HG03342 (cell line): ENCODE results near the gene CADM1.

Source experiments
- ATAC-seq: cut with Tn5 transposase; IDR thresholded peaks from one replicate; pipeline ENCODE4 v1.9.1; 2021; ENCODE audit warnings: mild to moderate bottlenecking, moderate library complexity; ENCODE audit not compliant: unreplicated experiment

CADM1 gene

DNA sequence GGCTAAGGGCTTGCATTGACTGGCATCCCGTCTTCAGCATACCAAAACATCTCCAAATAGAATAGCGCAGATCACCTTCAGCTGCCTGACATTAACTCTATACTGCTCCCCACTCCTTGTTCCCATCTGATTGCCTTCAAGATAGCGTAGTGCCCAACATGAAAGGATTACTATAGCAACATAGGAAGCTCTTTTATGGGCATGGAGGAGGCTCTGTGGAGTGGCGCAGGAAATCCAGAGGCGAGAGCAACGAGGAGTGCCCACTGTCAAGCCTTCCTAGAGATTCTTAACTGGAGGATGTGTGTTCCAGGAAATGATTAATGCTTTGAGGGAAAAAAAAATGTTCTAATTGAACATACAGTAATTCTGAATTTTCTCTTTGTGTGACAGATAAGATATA lies 213.3 kb downstream of the CADM1 start:
- no peak for ATAC-seq

DNA sequence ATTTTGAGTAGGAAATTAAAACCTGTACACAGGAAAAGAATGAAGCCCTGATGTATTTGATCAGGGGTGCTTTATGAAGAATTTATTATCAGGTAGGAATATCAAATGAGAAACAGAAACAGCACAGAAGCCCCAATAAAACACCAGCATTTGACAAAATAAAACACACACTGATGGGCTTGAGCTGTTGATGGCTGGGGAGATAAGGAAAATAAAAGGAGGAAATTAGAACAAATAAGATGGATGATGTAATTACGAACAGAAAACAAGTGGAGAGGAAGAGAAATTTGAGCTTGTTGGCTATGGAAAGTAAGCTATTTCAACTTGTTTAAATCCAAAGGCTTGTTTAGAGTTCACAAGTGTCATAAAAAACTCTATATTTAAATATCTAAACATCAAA lies 213.7 kb downstream of the CADM1 start:
- ATAC-seq: no peak

DNA sequence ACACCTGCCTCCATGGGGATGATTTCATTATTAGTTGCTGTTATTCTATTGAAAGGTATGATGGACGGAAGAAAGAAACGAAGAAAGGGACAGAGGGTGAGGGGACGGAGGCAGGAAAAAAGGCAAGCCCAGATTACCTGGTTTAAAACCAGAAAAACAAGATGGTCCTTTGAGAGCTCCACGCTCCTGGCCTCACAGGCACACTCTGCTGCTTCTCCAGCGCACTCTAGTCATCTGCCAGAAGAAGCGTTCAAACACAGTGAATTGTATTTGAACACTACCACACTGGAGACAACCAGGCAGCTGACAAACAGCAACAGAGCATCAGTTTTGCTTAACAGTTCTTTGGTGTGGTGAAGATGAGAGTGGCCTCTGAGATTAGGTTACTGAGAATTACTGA lies 216.9 kb downstream of the CADM1 start:
- ATAC-seq: no peak

DNA sequence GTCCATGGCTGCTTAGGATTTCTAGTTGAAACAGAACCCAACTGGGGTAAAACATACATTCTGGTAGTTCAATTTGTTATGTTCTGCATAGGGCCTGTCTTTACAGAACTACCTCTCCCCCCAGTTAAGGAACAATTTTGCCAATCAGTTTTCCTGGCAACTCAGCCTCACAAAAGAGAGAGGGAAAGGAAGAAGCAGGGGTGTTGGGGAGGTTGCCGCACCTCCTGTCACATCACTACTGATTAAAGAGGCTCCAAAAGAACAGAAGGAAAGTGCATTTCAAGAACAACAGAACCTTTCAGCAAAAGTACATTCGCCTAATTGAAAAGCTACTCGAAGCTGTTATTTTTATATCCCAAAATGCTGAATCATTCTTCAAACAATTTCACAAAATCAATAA lies 217.6 kb downstream of the CADM1 start:
- no peak for ATAC-seq

DNA sequence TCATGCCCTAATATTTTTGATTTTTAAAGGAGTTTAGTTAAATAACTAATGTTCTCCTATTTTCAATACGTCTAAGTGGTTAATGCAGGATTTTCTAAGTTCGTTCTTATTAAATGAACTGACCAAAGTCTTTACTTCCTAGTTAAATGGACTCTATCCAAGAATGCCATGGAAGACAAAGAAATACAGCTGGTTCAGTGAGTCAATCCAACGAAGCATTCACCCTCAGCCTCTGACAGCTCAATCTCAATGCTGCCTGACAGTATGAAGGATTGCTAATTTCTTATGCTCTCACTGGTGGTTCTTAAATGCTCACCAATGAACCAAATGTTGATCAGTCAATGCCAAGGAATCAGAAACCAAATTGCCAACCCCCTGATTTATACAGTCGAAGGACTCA lies 219.4 kb downstream of the CADM1 start:
- ATAC-seq: no peak

DNA sequence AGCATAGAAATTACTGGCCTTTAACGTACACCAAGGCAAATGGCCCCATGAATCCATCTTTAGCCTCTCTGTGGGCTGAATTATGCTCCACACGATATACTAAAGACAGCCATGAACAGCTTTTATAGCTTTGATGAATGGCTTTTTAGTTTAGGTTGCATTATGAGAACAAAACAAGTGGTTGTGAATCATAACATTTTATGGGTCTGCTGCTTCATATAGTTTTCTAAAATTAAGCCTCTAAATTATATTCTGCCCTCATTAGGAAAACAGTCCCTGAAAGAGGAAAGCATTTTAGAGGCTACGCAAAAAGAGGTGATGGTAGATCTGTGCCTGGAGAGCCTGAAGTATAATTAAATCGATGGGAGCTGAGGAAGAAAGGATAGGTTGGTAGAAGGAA lies 221.3 kb downstream of the CADM1 start:
- ATAC-seq: no peak

DNA sequence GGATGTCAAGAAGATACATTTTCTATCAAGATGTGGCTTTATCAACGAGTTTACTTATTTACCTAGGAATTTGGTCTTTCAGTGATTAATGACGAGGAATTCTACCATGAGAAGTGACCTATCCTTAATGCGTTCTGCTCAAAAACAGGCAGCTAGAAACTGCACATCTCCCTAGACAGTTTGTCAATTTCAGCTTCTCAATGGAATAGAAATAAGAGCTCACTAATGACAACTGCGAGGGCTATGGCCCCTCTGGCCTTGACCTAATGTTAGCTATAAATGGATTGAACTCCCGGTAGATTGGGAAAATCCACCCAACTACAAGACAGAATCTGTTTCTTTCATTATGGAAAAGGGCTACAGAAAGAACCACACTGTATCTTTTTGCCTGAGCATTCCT lies 223.4 kb downstream of the CADM1 start:
- no peak for ATAC-seq

DNA sequence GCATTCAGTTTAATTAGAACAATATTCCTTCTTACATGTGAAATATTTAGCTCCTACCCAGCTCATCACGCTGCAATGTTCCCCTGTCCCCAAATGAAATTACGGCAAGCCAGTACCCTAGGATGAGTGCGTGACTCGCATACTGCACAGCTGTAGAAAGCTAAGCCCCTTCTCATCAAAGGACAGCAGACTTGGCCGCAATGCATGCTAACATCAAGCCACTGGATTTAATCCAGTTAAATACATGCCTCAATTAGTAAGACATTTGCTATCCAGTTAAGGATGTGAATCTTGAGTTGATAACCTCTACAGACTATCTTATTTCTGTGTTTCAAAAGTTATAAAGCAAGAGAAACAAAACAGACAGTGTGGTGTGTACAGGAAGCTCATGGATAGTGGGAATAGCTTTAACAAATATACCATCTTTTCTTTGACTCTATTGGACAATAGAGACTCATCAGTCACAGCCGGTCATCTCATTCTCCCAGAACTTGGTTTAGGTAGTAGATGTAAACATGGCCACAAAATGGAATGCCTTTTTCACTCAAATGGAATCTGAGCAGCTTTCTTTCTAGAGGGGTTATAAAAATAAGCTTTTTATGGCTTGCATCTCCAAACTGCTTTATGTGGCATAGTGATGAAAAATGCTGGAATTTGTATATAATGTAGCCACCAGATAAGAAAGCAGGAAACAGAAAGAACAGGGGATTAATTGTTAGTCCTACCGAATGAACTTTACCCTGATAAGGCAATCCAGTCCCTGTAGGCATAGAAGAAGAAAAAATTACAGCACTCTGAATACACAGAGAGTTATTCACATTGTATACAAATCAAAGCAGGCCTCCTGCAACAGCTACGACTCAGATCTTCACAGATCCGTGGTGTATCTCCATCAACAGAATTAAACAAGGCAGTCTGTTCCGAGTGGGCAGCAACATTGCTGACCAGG lies 224.1 kb downstream of the CADM1 start:
- ATAC-seq: no peak

DNA sequence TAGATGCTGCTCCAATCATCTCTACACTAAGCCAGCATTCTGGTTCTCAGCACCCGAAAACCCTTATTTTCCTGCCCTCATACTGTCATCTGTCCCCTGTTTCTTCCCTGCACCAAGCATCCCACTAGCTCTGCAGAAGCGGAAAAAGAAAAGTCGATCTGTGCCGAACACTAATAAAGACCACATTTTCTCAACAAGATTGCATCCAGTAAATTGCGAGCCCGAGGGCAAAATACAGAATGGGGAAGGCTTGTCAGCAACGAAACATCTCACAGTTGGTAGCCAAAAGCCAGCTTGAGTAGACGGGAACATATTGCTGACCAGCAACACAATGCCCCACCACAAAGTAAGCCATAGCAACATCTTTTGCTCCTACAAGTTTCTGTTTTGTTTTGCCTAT lies 227.4 kb downstream of the CADM1 start:
- no peak for ATAC-seq

DNA sequence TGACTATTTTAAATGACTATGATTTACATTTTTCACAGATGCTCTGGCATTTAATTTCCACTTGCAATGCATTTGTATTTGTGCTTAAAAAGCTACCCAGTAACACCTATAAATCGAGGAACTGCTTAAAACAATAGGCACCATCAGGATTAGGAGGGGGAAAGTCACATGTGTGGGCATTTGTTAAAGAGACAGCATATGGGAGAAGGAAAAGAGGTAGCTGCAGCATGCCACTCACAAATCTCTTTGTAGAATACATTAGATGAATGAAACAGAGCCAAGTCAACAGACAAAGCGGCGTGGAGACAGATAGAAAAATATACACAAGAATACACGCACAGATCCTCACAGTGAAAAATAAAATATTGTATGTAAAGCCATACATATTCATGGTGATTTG lies 228.0 kb downstream of the CADM1 start:
- no peak for ATAC-seq

DNA sequence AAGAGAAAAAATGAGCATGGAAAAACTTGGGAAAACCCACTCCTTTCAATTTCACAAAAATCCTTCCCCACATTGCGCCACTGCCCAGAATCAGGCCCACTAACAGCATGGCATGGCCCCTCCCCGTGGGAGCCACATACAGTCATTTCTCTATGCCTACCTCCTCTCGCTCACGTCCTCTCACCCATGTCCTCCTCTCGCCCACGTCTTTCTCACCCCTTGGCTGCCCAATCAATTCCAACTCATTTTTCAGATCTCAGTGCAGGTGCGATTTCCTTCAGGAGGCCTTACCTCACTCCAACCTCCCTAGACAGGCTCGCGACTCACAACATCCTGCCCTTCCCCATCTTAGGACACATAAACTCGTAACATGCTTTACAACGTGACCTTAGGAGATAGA lies 229.2 kb downstream of the CADM1 start:
- ATAC-seq: no peak

DNA sequence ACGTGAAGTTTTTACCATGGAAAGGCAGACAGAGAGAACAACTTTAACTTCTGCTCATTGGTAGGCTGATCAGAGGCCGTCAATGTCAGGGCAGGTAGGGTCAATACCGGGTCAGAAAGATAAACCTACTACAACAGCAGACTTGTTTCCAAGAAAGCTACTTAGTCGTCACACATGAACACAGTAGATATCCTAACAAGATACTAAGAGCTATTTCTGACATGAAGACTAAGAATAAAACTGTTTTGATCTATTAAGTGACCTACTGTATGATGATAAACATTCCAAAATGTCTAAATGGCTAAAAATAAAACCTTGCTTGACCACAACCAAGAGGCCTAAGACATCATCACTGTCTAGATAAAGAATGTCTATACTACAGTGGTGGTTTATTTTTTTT lies 231.3 kb downstream of the CADM1 start:
- no peak for ATAC-seq

DNA sequence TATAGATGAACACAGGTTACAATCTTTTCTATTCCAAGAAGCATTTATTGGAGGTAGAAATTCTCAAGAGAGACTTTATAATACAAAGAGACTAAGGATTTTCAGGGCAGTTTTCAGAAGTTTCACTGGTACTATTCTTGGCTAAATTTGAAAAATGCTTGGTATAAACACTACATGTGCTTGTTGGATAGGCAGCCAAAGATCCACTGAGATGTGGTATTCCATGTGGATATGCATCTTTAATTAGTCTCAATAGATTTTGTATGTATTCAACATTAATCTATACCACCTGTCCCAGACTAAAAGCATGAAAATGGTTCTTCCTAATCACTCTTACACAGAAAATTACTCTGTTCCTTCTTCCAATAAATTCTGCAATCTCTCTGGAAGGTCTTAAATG lies 232.6 kb downstream of the CADM1 start:
- ATAC-seq: no peak

DNA sequence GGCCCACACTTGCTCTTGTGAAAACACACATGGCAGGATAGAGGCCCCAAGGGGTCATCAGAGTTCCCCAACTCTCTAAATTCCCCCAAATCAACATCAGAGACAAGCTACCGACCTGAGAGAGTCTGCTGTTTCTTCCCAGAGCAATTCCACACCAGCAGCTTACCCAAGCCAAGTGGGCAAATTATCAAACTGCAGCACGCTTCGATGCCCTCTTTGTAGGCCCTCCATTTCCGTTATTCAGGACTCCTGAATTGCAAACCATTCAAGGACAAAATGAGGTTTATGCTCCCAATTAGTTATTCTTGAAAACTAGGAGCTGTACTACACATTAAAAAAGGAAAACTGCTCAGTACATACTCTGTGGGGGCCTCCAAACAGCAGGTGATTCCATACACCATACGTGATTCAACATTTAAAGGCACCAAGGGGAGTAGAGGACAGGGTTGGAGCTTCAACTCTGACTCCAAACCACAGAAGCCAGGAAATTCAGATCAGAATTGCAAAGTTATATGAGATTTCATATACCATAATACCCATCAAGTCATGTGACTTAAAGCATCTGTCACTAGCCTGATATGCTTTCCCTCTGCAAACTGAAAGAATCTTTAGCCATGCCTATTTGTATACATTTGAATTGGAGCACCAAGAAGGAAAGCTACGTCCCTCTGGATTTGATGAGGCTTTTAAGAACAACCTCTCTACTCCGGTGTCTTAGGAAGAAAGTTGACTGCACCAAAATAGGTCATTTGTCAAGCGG lies 234.8 kb downstream of the CADM1 start:
- ATAC-seq: no peak

DNA sequence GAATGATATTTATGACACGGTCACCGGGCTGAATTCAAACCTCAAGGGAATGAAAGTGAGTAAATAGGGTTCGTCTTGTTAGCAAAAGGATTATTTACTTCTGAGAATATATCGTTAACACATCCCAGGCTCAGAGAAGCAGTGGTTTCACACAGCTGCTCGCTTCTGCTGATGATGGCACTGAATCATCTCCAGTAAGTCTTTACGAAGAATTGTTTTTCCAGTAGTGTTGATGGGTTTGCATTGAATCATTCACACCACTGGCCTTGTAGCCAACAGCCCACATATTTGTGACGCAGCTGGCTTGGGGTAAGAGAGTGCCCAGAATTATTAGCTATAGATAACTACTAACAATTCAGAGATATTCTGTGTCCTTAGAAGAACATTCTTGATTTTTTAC lies 236.3 kb downstream of the CADM1 start:
- ATAC-seq: no peak

DNA sequence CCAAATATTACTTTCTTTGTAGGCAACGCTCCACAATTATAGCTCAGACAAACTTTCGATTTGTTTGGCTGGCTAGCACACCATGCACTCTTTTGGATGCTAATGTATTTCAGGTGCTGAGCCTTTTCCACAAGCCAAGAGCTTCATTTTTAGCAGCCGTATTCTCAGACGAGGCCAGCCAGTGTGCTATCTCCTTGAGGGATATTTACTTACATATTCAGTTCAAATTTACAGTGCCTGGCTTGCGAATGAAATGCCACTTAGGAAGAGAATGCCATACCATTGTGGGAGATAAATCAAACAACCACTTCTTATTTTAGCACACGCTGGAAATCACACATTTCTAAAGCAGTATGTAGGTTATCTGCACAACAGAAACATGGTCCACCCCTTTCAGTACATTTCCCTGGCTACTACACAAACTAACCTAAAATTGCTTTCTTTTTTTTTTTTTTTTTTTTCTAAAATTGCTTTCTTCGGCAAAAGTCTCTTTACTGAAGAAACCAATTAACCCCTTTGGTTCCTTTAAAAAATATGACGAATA lies 236.9 kb downstream of the CADM1 start:
- ATAC-seq: no peak

DNA sequence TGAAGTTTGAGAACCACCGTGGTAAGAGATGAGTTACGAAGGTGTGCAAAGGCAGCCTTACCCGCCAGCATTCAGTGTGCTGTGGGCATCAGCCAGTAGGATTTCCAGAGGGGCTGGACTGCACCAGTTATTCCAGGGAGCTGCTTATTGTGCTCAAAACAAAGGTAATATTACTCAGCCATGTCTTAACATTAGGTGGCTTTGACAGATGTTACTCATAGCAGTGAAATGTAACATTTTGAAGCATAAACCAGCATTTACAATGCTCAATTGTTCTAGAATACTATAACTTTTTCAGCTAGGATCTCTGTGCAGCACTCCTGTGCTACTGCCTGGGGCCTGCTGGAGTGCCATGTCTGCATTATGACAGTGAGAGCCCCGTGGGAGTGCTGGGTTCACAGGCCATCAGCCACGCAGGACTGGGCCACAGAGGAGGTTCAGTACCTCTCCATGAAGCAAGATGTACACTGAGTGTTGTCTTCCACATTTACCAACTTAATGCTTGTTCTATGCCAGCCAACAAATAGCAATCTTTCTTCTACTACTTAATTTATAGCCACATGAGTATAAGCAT lies 238.1 kb downstream of the CADM1 start:
- ATAC-seq: no peak

DNA sequence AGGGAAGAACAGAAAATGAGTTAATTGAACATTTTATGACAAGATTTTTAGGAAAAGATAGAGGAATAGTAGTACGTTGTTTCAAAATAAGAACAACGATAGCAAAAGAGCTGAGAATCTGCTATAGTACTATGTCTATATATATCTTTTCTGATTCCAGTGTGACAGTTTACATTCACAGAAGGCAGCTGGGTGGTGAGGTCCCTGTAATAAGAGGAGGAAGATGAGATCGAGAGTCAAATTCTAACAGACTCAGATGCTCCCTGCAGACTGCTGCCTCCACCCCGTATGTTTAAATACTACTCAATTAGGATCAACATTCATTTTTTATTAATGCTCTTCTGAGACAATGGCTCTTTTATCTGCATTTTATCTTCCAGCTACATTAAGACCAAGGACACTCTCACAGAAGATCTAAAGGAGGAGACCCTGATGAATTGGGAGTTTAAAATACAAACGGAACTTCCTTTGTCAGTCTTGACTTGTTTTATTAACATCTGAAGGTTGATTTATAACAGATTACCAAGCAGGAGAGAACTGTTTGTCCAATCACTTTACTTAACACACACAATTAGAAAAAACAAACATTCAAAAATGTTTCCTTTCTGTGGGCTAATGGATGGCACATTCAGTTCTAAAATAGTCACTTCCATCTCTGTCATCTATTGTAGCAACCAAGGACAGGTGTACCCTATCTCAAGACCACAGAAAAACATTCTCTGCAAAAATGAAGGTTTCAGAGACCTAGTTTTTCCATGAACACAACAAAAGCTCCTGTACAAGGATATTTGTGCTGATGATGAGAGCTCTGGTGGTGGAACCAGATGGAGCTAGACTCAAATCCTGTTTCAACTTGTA lies 240.2 kb downstream of the CADM1 start:
- ATAC-seq: no peak

DNA sequence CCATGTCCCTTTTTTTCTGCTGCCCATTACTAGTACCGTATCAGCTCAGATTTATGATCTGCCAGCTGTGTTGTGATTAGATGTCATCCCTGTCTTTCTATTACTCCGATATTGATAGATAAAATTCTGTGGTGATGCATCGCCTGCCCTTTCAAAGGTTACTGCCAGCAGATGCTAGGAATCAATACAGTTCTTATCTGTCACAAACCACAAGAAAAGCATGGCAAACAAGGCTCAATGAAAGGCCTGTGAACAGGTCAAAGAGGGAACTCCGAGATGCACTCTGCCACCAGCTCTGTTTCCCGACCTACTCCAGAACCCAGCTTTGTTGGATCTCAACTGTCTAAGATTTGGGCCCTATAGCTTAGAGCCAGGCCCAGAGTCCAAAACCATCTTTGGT lies 246.0 kb downstream of the CADM1 start:
- no peak for ATAC-seq

DNA sequence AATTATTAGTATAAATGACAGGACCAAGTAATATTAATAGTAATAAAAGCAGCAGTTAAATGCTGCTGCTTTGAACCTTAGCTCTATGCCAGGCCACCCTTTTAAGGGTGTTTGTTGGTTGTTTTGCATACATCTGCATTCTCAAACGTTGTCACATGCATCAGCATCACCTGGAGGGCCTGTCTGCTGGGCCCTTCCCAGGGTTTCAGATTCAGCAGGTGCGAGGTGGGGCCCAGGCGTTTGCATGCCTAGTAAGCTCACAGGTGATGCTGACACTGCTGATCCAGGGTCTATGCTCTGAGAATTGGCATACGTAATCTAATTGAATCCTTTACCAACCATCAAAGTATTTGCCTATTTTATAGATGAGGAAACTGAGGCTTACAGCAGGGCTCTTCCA lies 246.5 kb downstream of the CADM1 start:
- no peak for ATAC-seq

DNA sequence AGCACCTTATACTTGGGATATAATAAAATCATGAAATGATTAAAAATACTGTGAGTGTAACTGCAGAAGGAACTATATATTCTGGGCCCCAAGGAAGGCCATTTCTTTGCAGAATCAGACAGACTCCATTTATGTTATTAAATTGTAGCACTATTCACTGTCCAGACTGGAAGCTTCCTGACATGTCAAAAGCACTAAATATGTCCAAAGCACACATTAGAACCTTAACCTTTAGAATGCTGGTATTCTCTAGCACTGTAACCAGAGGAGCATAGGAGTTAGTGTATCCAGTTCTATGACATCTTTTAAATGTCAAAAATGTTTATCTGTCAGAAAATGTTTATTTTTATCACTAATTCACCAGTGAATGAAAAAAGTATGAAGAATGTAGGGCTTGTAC lies 246.9 kb downstream of the CADM1 start:
- no peak for ATAC-seq
